GM06990 (cell line): ENCODE measurements around the gene TPI1.

Experiments used
- DNase-seq: peaks from one replicate; pipeline ENCODE4 v3.0.0-alpha.2; 2011; ENCODE audit not compliant: insufficient read length; ENCODE audit errors: extremely low read depth
- H3K27me3 ChIP-seq: replicated peaks from 2 replicates; pipeline ENCODE4 v1.6.0; 2011; ENCODE audit warnings: low read length; ENCODE audit not compliant: control insufficient read depth, insufficient read depth
- H3K36me3 ChIP-seq: 2 replicates; pipeline ENCODE4 v1.5.1; 2011; ENCODE audit warnings: low read length; ENCODE audit not compliant: control insufficient read depth, insufficient read depth
- H3K4me3 ChIP-seq: replicated peaks from 2 replicates; pipeline ENCODE4 v1.5.1; 2011; ENCODE audit warnings: low read depth, mild to moderate bottlenecking, control low read depth, low read length
- CTCF ChIP-seq: IDR thresholded peaks from 2 replicates; pipeline ENCODE4 v1.5.1; 2011; ENCODE audit warnings: low read length, control low read depth, mild to moderate bottlenecking, inconsistent platforms; ENCODE audit not compliant: insufficient read depth, poor library complexity, severe bottlenecking

Gene TPI1

GRCh38 chr12:6847676-6848075 is 19.7 kb upstream of the TPI1 start:
- TF ChIP-seq CTCF: no peak
- no peaks in the 10 kb centered on the region for H3K27me3 ChIP-seq
- no peak overlapping the region for H3K4me3 ChIP-seq
- no peak for DNase-seq
- peaks cover 7% of the 10 kb centered on the region for H3K36me3 ChIP-seq

GRCh38 chr12:6849427-6849826 is 17.9 kb upstream of the TPI1 start:
- TF ChIP-seq CTCF: no peak
- peak overlapping the region; percentile 95 for H3K4me3 ChIP-seq
- no peaks in the 10 kb centered on the region for H3K27me3 ChIP-seq
- no peak for DNase-seq
- peaks cover 7% of the 10 kb centered on the region for H3K36me3 ChIP-seq

DNA sequence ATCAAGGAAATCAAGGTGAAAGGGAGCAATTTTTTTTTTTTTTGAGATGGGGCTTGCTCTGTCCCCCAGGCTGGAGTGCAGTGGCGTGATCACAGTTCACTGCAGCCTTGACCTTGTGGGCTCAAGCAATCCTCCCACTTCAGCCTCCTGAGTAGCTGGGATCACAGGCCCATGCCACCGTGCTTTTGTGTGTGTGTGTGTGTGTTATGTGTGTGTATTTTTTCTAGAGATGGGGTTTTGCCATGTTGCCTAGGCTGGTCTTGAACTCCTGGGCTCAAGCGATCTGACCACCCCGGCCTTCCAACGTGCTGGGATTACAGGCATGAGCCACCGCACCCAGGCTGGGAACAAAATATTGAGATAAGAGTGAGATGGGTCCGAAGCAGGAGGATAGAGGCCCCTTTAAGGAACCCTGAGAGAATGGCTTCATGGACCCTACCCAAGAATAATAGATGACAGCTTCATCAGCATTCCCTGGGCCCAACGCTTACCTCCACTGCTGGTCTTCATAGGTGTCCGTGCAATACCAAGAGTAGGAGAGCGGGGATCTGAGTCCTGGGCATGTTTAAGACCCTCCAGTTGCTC is 17.3 kb upstream of the TPI1 start:
- H3K27me3 ChIP-seq: no peaks in the 10 kb centered on the region
- TF ChIP-seq CTCF: no peak
- no peak for DNase-seq
- H3K36me3 ChIP-seq: peaks cover 7% of the 10 kb centered on the region
- peak overlapping the region; percentile 95 for H3K4me3 ChIP-seq

GRCh38 chr12:6850796-6851152 is 16.6 kb upstream of the TPI1 start:
- no peak for TF ChIP-seq CTCF
- H3K4me3 ChIP-seq: peak overlapping the region; percentile 95
- H3K36me3 ChIP-seq: peaks cover 12% of the 10 kb centered on the region
- H3K27me3 ChIP-seq: no peaks in the 10 kb centered on the region
- no peak for DNase-seq

DNA sequence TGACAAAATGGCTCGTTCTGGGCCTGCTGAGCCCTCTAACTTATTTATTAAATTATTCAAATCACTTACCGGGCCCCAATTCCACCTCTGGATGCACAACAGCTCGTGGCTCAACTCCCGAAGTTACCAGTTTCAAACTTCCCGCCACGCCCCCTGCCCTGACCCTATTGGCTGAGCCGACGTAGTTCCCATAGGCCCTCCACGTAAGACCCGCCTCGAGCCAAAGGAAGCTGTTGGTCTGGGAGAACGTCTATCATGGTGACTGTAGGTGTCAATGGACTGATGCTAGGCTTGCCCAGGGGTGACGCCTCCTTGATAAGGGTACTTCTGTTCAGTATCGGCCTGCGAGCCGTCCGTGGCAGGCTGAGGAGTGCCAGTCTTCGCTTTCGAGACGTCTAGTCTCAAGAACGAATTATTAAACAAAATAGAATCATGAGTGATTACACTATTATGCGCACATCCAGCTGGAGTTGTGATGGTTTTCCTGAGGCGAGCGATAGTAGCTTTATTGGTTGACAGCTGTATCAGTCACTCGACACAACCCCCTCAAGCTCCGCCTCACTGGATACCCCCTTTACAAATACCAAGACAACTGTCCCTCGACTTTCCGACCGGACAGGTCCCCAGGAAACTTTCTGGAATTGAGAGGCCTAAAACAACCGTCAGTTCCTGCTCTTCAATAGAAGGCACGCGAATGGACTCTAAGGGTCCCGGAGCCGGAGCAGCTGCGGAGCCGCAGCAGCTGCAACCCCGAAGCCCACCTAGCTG is 16.0 kb upstream of the TPI1 start, which contains the start of gene CDCA3:
Gene CDCA3, minus strand, starts transcription at position 134 of the 768 bp plus-strand sequence. CDS start 334 bp downstream, outside the sequence.
- TF ChIP-seq CTCF: no peak
- Histone ChIP-seq H3K27me3 (no peaks in the 10 kb centered on the region), H3K36me3 (peaks cover 14% of the 10 kb centered on the region), H3K4me3 (peak within 1 kb of the TSS; percentile 95)
- DNase-seq: peak; percentile 88
